NCI-H2029 (cell line): ENCODE results near the gene HOXD10.

ENCODE experiments used
- DNase-seq: peaks from one replicate; lab custom pipeline; 2025; lab: John Stamatoyannopoulos, UW

HOXD10 gene

GRCh38 chr2:176136374-176137251 is 20.0 kb downstream of the HOXD10 start:
- no peak for DNase-seq

- DNase-seq, result peak; percentile 19
Observed at GRCh38 chr2:176137252-176137580, 20.6 kb downstream of the HOXD10 start.

DNA sequence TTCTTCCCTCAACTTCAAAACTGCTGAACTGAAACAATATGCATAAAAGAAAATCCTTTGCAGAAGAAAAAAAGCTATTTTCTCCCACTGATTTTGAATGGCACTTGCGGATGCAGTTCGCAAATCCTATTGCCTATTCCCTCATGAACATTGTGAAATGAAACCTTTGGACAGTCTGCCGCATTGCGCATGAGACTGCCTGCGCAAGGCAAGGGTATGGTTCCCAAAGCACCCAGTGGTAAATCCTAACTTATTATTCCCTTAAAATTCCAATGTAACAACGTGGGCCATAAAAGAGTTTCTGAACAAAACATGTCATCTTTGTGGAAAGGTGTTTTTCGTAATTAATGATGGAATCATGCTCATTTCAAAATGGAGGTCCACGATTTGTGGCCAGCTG is 21.3 kb downstream of the HOXD10 start:
- DNase-seq, result no peak

GRCh38 chr2:176138526-176138922 is 21.9 kb downstream of the HOXD10 start:
- peak; percentile 36 for DNase-seq

DNA sequence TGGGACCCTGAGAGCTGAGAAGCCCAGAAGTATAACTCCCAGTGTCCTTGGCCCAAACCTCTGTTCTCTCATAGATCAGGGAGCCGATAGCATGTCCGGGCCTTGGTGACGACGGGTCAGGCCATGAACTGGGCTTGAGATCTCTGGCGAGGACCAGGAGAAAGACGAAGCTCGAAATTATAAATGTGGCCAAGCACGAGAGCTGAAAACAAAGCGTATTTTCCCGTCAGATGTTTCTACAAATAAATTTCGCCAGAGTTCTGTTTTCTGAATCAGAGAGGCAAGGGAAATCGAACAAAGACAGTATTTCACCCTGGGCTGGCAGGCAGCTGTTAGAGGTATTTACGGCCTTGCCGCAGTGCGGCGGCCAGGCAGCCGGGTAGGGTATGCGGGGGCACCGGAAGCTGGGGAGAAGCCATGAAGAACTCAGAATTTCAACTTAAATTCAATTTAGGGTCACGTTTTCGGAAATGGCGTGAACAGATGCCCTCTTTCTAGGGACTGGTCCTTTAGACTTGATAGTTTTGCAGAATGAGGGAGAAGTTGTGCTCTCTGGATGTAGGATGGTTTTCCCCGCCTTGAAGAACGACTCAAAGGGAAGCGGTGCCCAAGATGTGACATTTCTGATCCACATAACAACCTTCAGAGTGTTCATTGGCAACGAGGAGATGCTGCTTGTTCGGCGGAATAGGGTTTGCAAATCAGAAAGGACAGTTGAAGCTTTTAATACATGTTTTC is 22.5 kb downstream of the HOXD10 start:
- no peak for DNase-seq

DNA sequence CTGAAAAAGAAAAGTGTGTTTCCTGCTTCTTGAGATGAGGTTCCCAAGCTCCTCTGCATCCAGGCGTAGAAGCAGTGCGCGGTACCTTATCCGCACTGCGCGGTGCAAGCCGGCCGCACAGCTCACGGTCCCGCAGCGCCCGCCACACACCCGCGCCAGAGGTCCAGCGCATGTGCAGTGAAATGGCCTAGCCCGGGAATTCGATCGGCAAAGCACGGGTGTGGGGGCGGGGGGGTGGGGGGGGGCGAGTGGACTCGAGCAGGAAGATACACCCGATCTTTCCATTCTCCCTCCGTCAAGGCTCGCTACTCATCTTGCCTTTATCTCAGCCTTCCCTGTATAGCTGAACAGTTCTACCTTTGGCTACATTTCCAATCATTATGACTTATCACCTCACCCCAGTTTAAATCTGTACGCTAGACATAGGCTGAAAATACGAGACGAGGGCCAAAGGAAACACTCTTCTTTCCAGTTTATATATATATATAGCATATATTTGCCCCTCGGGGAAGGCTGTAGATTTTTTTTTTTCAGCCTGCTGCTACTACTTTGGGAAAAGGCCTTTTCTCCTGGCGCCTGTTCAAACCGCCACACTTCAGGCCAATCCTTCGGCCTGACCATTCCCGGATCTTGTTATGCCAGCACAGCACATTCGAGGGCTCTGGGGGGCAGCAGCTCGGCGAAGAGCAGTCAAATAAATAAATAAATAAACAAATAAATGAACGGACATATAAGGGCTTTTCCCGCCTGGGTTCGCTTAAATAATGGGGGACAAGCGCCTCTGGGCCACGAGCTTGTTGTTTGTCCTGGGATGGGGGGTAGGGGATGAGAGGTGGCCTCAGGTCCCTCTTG is 23.3 kb downstream of the HOXD10 start:
- DNase-seq, result no peak

DNA sequence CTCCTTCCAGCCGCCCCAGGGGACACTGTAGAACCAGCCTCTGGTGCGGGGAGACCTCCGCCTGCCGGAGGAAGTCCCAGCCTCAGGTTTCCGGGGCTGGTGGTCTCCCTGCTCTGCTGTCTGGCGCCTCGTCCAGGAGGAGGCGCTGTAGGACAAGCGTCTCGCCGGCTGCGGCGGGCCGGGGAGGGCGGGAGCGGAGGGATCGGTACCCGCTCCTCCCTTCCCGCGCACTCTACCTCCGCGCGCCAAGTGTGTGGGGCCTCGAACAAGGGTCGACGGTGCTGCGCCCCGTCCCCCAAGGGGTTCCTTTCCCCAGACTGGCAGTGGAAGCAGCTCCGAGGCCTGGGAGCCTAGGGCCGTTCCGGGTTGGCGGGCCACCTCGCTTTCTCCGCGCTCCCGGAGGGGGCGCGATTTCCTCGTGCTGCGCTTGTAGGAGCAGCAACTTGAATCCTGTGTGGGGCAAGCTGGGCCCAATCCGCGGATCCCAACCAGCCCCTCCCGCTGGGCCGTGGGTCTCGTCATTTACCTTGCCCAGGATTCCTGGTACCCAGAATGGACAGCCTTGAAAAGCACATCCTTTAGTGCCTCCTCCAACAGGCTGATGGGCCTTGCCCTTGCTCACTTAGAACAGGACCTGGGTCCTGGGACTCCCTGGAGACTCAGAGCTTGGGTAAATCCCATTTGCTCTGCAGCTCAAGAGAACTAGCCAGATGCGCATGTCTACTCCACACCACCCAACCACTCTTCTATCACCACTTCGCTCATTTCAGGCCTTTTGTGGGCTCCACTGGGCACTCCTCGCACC is 24.1 kb downstream of the HOXD10 start:
- DNase-seq, result peak; percentile 57

DNA sequence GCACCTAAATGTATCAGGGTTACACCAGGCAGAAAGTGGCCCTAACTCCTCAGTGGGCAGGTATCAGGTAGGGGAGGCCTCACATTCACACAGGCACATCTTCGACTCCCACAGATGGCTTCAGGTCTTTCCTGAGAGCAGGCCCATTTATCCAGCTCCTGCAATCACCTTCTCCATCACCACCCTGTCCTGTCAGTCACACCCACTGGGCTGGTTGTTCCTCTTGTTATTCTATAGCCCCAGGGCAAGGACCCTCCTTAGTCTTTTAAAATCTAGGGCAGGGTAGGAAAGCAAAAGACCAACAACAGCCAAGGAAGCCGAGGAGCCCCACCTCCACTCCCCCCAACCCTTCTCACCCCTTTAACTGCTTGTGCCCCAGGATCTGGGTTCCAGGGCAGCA is 25.7 kb downstream of the HOXD10 start:
- DNase-seq, result no peak

DNA sequence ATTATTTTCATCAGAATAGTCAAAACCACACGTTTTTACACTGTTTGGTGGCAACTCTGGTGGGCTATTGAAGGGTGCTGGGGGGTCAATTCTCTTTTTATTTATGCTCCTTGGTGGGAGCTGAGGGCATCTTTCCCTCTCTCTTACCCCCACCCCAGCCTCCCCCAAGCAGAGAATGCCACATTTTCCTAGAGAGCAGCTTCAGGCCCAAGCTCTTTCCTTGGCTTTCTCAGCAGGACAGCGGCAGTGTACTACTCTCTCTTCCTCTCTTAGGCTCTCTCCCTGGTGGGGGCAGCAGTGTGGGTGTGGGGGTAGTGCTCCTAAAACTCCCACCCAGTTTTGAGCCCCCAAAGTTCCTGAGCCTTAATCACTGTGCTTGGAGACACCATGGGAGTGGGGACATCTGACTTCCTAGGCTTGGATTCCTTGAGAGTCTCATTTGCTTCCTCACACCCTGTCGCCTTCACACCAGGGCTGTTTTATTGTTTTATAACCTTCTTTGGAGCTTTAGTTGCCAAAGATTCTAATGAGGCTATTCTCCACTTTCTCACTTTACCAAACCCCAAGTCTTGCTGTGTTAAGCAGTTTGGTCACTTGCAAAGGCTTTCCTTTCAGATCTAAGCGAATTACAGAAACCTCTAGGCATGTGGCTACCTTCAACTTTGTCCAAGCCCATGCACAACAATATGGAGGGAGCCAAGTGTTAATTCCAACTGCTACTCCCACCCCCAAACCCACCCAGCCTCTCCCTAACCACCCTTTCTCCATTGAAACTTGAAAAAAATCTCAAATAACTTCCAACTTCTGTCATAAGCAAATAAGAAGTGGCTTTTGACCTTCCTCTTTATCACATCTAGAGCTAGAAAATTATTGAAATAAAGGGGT is 28.7 kb downstream of the HOXD10 start:
- no peak for DNase-seq

DNA sequence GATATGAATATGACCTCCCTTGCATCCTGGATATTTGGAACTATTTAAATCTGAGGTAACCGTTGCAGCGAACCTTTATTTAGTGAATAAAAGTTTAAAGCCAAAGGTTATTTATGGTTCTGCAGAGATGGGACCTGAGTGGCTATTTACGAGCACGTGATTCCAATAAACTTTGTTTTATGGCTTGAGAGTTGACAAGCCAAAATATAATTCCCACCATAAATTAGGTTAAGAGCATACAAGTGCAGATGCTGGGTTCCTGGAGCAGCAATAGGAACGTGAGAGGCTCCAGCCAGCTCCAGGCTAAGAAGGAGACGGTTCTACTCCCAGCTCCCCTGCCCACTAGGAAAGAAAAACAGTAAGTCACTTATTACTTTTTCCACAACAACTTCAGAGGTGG is 29.5 kb downstream of the HOXD10 start:
- DNase-seq, result no peak

GRCh38 chr2:176146645-176147044 is 30.1 kb downstream of the HOXD10 start:
- DNase-seq, result no peak

- DNase-seq, result no peak
Observed at GRCh38 chr2:176147210-176147799, 30.7 kb downstream of the HOXD10 start.

DNA sequence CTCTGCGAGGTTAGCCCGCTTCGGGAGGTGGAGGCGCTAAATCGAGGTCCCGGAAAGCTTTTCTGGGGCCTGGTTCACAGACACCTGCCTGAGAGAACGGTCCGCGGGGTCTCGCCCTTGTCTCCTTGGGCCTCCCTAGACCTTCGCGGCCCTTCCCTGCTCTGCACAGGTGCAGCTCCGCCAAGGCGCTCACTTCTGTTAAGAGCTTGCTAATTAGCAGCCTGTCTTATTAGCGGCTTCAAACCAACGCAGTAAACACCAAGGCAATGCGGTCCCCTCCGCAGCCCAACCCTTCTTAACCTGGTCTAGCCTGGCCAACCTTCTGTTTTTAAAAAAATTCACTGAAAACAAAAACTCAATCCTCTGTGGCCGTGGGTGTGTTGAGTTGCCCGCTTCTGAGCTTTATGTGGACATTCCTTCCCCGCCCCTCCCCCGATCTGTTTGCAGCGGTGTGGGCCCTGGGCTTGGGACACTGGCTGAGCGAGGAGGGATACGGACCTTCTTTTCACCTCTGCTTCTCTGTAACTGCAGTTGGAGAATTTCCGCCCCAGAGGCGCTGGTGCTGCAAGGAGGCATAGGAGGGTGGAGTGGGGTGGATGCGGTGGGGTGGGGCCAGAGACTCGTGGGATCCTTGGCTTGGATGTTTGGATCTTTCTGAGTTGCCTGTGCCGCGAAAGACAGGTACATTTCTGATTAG is 31.4 kb downstream of the HOXD10 start:
- DNase-seq, result no peak

GRCh38 chr2:176148751-176149421 is 32.3 kb downstream of the HOXD10 start:
- no peak for DNase-seq

GRCh38 chr2:176149481-176149938 is 32.9 kb downstream of the HOXD10 start:
- DNase-seq, result no peak

DNA sequence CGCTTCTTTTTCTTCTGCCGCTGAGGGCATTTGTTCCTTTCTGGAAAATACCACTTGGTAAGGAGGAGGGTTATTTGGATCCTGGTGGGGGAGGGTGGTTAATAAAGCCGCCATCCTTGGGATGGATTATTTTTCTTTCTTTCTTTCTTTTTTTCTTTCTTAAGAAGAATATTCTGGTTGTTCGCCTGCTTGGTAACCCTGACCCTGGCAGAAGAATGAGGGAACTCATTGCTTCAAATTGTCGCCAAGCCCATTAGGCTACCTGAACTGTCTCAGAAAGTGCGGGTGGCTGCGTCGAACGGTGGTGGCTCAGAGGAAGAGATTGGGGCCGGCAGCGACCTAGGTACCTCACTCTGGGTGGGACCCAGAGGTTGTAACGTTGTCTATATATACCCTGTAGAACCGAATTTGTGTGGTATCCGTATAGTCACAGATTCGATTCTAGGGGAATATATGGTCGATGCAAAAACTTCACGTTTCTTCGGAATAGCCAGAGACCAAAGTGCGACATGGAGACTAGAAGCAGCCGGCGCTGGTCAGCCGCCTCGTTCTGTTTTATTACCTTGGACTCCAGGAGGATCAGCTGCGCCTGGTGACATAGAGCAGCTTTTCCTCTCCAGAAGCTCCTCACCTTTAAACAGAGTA is 33.5 kb downstream of the HOXD10 start:
- DNase-seq, result no peak

DNA sequence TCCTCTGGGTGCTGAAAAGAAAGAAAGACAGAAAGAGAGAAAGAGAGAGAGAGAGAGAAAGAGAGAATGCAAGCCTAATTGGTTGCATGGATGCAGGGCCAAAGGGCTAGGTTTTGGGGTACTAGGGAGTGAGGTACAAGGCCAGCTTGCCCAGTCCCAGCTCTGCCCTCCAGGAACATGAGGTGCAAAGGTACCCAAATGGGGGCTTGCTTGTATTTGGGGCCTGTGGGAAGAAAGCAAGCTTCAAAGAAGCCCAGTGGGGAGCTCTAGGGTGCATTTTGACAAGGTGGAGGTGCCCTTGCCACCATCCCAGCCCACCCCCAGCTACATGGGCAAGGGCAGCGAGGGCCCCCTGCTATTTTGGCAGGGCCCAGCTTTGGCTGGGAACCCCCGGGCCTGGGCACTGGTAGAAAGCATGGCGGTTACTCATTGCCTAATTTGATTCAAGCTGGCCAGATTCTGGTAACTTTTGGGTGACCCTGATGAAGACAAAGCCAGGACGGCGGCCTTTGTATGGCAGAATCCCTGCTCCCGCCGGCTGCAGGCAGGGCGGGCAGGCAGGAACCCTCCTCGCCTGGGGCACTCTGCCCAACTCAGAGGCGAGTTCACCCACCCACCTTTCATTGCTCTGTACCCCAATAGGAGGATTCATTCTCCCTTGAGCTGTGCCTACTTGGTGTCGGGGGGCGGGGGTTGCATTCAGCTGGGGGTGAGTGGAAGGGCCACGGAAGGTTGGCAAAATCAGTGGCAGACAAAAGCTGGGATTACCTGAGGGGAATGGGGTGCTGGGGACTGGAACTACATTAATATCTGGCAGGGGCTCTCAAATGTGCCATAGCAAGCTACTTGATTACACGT is 34.2 kb downstream of the HOXD10 start:
- no peak for DNase-seq
